HG03045 (cell line): Measurements from ENCODE around the gene PRELID1.
A peak's percentile ranks its signal among the peaks of the same experiment; 100 is the strongest.
"Not testable (repeated sequence)": the region's sequence is repeated elsewhere in the genome, so short reads cannot be mapped to it uniquely, and the experiment has no call there.

Experiments
- ATAC-seq: cut with Tn5 transposase; IDR thresholded peaks from one replicate; pipeline ENCODE4 v1.9.1; 2021; ENCODE audit warnings: mild to moderate bottlenecking, moderate library complexity; ENCODE audit not compliant: unreplicated experiment

Gene PRELID1, protein sequence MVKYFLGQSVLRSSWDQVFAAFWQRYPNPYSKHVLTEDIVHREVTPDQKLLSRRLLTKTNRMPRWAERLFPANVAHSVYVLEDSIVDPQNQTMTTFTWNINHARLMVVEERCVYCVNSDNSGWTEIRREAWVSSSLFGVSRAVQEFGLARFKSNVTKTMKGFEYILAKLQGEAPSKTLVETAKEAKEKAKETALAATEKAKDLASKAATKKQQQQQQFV

DNA sequence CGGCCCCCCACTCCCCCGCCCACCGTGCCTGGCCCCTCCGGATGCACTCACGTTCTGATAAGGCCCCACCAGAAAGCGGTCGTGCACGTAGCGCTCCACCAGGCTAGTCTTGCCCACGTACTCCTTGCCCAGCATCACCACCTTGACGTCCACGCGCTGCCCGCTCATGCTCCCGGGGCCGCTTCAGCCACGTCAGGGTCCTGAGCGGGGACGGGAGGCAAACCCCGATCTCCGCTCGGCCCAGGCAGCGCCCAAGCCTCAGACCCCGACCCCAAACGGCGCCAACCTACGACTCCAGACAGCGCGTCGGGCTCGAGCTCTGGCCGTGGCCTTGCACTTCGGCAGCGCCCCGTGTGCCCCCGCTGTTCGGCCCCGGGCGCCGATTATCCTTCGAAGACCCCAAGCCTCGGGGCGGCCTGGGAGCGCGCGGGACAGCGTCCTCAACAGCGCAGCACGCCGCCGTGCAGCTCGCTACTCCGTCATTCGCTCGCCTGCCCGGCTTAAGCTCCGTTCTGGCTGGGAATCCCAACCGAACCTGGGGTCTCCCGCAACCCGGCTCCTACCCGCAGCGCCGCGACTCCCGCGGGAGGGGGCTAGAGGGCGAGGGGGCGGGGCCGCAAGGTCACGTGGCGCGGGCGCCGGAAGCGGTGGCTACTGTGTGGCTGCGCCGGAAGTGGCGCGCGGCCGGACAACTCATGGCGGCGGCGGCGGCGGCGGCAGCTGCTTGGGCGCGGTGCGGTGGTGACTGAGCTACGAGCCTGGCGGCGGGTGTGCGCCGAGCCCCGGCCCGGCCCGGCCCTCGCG lies at the start of gene PRELID1, which contains the start of gene RAB24:
TSS of gene PRELID1 (plus strand) at position 679 of the 804 bp plus-strand sequence. CDS start 187 bp downstream, outside the sequence.
TSS of gene RAB24 (minus strand) at position 599 of the 804 bp plus-strand sequence. CDS start at position 168, 431 bp downstream.
- ATAC-seq, result peak; percentile 54

DNA sequence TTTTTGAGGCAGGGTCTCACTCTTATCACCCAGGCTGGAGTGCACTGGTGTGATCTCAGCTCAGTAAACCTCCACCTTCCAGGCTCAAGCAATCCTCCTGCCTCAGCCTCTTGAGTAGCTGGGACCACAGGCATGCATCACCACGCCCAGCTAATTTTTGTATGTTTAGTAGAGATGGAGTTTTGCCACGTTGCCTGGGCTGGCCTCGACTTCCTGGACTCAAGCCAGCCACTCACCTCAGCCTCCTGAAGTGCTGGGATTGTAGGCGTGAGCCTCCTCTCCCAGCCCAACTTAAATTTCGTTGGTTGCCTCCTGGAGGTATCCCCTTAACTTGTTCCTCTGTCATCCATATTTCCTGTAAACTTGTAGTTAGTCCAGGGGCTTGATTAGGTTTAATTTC lies 47.3 kb upstream of the PRELID1 start:
- no peak for ATAC-seq

- not testable (repeated sequence) for ATAC-seq
These were observed 44.9 kb upstream of the PRELID1 start for GRCh38 chr5:177258711-177259110.

DNA sequence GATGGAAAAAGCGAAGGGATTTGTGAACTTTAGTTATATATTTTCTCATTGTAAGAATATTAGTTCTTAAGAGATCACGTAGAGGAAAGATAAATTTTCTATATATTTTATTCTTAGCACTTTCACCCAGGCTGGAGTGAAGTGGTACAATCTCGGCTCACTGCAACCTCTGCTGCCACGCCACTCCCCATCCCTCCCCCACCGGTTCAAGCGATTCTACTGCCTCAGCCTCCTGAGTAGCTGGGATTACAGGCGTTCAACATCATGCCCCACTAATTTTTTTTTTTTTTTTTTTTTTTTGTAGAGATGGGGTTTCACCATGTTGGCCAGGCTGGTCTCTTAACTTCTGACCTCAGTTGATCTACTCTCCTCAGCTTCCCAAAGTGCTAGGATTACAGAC lies 42.6 kb upstream of the PRELID1 start:
- ATAC-seq, result no peak

- ATAC-seq, result no peak
These were observed 42.1 kb upstream of the PRELID1 start for GRCh38 chr5:177261510-177261909.

DNA sequence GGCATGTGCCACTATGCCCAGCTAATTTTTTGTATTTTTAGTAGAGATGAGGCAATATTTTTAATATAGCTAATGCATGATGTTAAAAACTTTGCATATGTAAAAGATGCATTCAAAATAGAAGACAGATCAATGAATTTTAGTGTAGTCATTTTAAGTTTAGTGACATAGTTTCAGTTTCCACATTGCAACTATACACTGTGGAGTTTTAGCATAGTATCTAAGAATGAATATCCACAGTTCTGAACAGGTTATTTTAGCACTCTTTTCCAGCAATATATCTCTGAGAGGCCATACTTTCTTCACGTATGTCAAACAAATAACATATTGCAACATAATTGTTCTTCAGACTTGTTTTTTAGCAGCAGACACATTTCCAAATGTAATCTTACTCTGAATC lies 39.4 kb upstream of the PRELID1 start:
- ATAC-seq, result no peak

GRCh38 chr5:177265395-177265794 lies 38.2 kb upstream of the PRELID1 start:
- ATAC-seq, result no peak

DNA sequence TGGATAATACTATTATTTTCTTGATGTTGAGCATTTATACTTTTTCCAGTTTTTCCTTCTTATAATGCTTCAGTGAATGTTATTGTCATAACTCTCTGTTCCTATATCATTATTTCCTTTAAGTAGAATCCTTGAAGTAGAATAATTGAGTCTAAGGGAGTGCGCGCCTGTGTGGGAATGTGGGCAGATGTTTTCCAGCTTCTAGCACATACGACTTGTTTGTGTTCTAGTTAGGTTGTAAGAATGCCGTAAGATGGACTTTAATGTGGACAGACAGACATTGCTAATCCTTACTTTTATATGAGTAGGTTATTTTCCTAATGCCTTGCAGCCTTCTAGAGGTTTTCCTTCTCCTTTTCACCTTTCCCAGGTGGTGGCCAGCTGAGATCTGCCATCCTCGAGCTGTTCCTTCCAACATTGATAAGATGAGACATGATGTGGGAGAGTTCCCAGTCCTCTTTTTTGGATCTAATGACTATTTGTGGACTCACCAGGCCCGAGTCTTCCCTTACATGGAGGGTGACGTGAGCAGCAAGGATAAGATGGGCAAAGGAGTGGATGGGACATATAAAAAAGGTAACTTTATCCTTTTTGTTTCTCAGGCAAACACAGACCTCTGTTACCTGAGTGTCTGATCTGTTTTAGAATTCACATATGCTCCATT lies 34.2 kb upstream of the PRELID1 start:
- no peak for ATAC-seq

DNA sequence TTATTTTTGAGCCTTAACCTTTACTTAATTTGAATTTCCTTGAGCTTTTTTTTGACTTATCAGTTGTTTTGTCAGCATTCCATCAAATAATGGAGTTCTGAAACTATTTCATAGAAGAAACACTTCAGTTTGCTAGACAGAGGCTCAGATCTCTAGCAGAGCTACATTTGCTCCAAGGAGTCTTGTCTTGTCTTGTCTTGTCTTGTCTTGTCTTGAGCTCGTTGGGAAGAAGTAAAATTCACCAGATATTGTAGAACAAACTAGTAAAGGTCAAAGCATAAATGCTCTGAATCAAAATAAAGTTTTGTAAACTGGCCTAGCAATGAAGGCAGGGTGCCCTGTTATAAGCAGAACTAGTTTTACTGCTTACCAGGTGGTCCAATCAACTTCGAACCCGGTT lies 33.6 kb upstream of the PRELID1 start:
- ATAC-seq, result no peak

DNA sequence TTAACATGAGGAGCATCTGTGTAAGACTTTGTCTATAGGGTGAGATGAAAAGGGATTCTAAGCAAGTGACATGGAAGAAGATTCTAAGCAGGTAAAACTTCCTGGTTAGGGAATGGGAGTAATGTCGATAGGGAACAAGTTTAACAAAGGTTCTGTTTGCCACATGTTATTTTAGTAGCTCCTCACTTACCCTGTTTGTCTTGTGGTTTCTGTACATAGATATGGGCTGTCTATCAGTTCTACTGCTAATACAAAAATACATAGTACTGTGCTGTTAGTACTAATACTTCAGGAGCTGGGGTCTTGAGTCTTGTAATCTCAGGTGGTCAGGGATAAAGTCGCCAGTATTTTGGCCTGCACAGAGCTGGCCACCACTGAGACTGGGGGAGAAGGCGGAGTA lies 32.9 kb upstream of the PRELID1 start:
- ATAC-seq, result no peak

DNA sequence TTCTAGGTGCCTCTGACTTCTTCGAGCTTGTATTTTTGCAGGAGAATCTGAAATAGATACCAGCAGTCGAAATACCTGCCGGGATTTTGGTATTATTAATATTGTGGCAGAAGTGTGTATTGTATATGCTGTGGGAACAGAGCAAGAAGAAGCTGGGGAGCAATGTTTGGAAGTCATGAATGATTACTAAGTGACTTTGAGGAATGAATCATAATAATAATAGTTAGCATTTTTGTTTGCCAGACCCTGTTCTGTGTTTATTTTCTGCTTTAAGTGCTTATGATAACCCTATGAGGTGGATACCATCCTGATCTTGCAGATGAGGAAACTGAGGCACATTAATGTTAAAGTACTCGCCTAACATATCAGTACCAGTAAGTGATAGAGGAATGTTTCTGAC lies 32.5 kb upstream of the PRELID1 start:
- no peak for ATAC-seq

DNA sequence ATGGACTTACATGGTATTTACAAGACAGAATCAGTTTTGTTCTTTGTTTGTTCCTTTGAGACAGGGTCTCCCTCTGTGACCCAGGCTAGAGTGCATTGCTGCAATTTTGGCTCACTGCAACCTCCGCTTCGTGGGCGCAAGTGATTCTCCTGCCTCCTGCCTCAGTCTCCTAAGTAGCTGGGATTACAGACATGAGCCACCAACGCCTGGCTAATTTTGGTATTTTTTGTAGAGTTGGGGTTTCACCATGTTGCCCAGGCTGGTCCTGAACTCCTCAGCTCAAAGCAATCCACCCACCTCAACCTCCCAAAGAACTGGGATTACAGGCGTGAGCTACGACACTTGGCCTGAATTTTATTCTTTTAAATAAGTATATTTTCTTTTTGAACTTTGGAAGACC lies 27.7 kb upstream of the PRELID1 start:
- ATAC-seq, result no peak

GRCh38 chr5:177276886-177277285 lies 26.7 kb upstream of the PRELID1 start:
- ATAC-seq, result no peak

GRCh38 chr5:177288191-177288590 lies 15.4 kb upstream of the PRELID1 start:
- no peak for ATAC-seq

GRCh38 chr5:177290816-177291596 lies 12.6 kb upstream of the PRELID1 start:
- ATAC-seq, result no peak

DNA sequence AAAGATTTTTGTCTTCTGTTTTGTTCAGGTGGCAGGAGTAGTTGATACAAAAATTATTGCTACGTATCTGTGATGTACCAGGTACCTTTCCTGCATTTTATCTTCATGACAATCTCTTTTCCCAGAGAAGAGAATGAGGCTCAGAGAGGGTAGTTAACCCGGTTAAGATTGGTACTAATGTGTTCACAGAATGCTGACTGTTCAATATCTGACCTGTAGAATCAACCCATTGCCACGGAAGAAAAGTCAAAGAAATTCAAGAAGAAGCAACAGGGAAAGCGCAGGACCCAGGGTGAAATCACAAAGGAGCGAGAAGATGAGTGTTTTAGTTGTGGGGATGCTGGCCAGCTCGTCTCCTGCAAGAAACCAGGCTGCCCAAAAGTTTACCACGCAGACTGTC lies 11.9 kb upstream of the PRELID1 start:
- no peak for ATAC-seq

- ATAC-seq, result no peak
These were observed 9.6 kb upstream of the PRELID1 start for GRCh38 chr5:177293819-177294581.

DNA sequence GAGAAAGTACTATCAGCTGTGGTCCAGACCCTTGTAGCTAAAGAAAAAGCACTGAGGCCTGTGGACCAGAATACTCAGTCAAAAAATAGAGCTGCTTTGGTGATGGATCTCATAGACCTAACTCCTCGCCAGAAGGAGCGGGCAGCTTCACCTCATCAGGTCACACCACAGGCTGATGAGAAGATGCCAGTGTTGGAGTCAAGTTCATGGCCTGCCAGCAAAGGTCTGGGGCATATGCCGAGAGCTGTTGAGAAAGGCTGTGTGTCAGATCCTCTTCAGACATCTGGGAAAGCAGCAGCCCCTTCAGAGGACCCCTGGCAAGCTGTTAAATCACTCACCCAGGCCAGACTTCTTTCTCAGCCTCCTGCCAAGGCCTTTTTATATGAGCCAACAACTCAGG lies 9.0 kb upstream of the PRELID1 start:
- no peak for ATAC-seq

DNA sequence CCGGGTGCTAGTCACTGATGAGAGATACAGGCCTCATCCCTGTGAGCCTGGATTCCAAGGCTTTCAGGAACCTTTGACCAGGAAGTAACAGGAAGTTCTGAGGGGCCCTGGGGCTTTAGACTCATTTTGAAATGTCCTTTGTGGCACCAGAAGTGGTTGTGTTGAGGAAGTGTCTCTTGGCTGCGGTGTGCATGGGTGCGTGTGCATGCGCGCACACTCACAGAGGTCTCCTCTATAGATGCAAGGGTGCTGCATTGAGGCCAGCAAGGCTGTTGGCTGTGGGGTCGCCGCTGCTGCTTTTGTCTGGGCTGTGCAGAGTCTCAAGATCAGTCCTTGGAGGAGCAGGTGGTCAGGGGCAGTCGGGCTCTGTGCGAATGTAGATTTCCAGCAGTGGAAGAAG lies 7.7 kb upstream of the PRELID1 start:
- no peak for ATAC-seq

DNA sequence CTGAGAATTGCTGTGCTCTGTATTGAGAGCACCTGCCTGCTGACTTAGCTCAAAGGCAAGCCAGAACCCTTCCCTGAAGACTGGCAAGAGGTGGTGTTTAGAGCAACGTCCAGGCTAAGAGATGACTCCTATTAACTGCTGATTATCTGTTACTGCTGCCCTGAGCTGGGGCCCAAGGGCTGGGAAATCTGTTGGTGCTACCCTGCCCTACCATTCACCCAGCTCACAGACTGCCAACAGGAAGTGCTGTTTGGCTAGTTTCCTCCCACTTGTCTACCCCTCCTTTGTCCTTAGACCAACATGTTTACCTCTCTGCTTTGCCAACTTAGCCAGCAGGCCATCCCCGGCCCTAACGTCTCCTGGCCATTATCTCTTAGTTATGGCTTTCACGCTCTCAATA lies 7.0 kb upstream of the PRELID1 start:
- no peak for ATAC-seq
